ENCODE data around the gene KLHL18.

Gene KLHL18

GRCh38 chr3:47323431-47324277 lies 40.9 kb downstream of the KLHL18 start:
- Histone ChIP-seq H3K27me3 (ENCODE audit: control insufficient read depth, insufficient read depth, low read length) (no peaks in the 10 kb centered on the region), H3K9ac (ENCODE audit: low read depth, low read length) (no peak overlapping the region), H3K4me1 (ENCODE audit: control insufficient read depth, insufficient read depth, low read length) (no peaks in the 10 kb centered on the region), H3K36me3 (ENCODE audit: control insufficient read depth, insufficient read depth, low read length) (peaks cover 18% of the 10 kb centered on the region), H3K4me3 (ENCODE audit: low read depth, low read length) (no peak overlapping the region), H3K9me3 (ENCODE audit: control insufficient read depth, insufficient read depth, low read length) (no peaks in the 10 kb centered on the region)

- H3K36me3 ChIP-seq (ENCODE audit: control insufficient read depth, insufficient read depth, low read length) = peaks cover 19% of the 10 kb centered on the region
These were observed 41.6 kb downstream of the KLHL18 start for GRCh38 chr3:47324278-47324865.

GRCh38 chr3:47333907-47334306 lies 51.2 kb downstream of the KLHL18 start:
- H3K9ac ChIP-seq (ENCODE audit: low read depth, low read length) = no peak overlapping the region
- no peak overlapping the region for H3K4me3 ChIP-seq (ENCODE audit: low read depth, low read length)
- no peaks in the 10 kb centered on the region for H3K27me3 ChIP-seq (ENCODE audit: control insufficient read depth, insufficient read depth, low read length)
- H3K4me1 ChIP-seq (ENCODE audit: control insufficient read depth, insufficient read depth, low read length) = no peaks in the 10 kb centered on the region
- peaks cover 48% of the 10 kb centered on the region for H3K36me3 ChIP-seq (ENCODE audit: control insufficient read depth, insufficient read depth, low read length)
- H3K9me3 ChIP-seq (ENCODE audit: control insufficient read depth, insufficient read depth, low read length) = no peaks in the 10 kb centered on the region

More at GRCh38 chr3:47324278-47324865, 41.6 kb downstream of the KLHL18 start:
- Histone ChIP-seq H3K4me1 (ENCODE audit: control insufficient read depth, insufficient read depth, low read length) (no peaks in the 10 kb centered on the region), H3K4me3 (ENCODE audit: low read depth, low read length) (no peak overlapping the region), H3K27me3 (ENCODE audit: control insufficient read depth, insufficient read depth, low read length) (no peaks in the 10 kb centered on the region), H3K9ac (ENCODE audit: low read depth, low read length) (no peak overlapping the region), H3K9me3 (ENCODE audit: control insufficient read depth, insufficient read depth, low read length) (no peaks in the 10 kb centered on the region)

- Histone ChIP-seq H3K27me3 (ENCODE audit: control insufficient read depth, insufficient read depth, low read length) (no peaks in the 10 kb centered on the region), H3K36me3 (ENCODE audit: control insufficient read depth, insufficient read depth, low read length) (peaks cover 39% of the 10 kb centered on the region), H3K4me1 (ENCODE audit: control insufficient read depth, insufficient read depth, low read length) (no peaks in the 10 kb centered on the region), H3K9ac (ENCODE audit: low read depth, low read length) (no peak overlapping the region), H3K9me3 (ENCODE audit: control insufficient read depth, insufficient read depth, low read length) (no peaks in the 10 kb centered on the region), H3K4me3 (ENCODE audit: low read depth, low read length) (no peak overlapping the region)
These were observed 54.9 kb downstream of the KLHL18 start for GRCh38 chr3:47337656-47338055.

GRCh38 chr3:47339951-47340350 lies 57.2 kb downstream of the KLHL18 start:
- Histone ChIP-seq H3K9ac (ENCODE audit: low read depth, low read length) (no peak overlapping the region), H3K4me3 (ENCODE audit: low read depth, low read length) (no peak overlapping the region), H3K9me3 (ENCODE audit: control insufficient read depth, insufficient read depth, low read length) (no peaks in the 10 kb centered on the region), H3K27me3 (ENCODE audit: control insufficient read depth, insufficient read depth, low read length) (no peaks in the 10 kb centered on the region), H3K4me1 (ENCODE audit: control insufficient read depth, insufficient read depth, low read length) (no peaks in the 10 kb centered on the region), H3K36me3 (ENCODE audit: control insufficient read depth, insufficient read depth, low read length) (peaks cover 38% of the 10 kb centered on the region)

GRCh38 chr3:47340866-47341265 lies 58.1 kb downstream of the KLHL18 start:
- no peaks in the 10 kb centered on the region for H3K9me3 ChIP-seq (ENCODE audit: control insufficient read depth, insufficient read depth, low read length)
- no peak overlapping the region for H3K9ac ChIP-seq (ENCODE audit: low read depth, low read length)
- H3K27me3 ChIP-seq (ENCODE audit: control insufficient read depth, insufficient read depth, low read length) = no peaks in the 10 kb centered on the region
- no peak overlapping the region for H3K4me3 ChIP-seq (ENCODE audit: low read depth, low read length)
- peaks cover 42% of the 10 kb centered on the region for H3K36me3 ChIP-seq (ENCODE audit: control insufficient read depth, insufficient read depth, low read length)
- no peaks in the 10 kb centered on the region for H3K4me1 ChIP-seq (ENCODE audit: control insufficient read depth, insufficient read depth, low read length)

GRCh38 chr3:47342151-47342550 lies 59.4 kb downstream of the KLHL18 start:
- Histone ChIP-seq H3K4me3 (ENCODE audit: low read depth, low read length) (no peak overlapping the region), H3K4me1 (ENCODE audit: control insufficient read depth, insufficient read depth, low read length) (peaks cover 2% of the 10 kb centered on the region), H3K27me3 (ENCODE audit: control insufficient read depth, insufficient read depth, low read length) (no peaks in the 10 kb centered on the region), H3K9ac (ENCODE audit: low read depth, low read length) (no peak overlapping the region), H3K36me3 (ENCODE audit: control insufficient read depth, insufficient read depth, low read length) (peaks cover 37% of the 10 kb centered on the region), H3K9me3 (ENCODE audit: control insufficient read depth, insufficient read depth, low read length) (no peaks in the 10 kb centered on the region)

- H3K4me3 ChIP-seq (ENCODE audit: low read depth, low read length) = no peak overlapping the region
- H3K4me1 ChIP-seq (ENCODE audit: control insufficient read depth, insufficient read depth, low read length) = peaks cover 3% of the 10 kb centered on the region
- no peak overlapping the region for H3K9ac ChIP-seq (ENCODE audit: low read depth, low read length)
- no peaks in the 10 kb centered on the region for H3K9me3 ChIP-seq (ENCODE audit: control insufficient read depth, insufficient read depth, low read length)
- no peaks in the 10 kb centered on the region for H3K27me3 ChIP-seq (ENCODE audit: control insufficient read depth, insufficient read depth, low read length)
- H3K36me3 ChIP-seq (ENCODE audit: control insufficient read depth, insufficient read depth, low read length) = peaks cover 32% of the 10 kb centered on the region
These were observed 60.1 kb downstream of the KLHL18 start for GRCh38 chr3:47342812-47343211.

- Histone ChIP-seq H3K9ac (ENCODE audit: low read depth, low read length) (no peak overlapping the region), H3K4me1 (ENCODE audit: control insufficient read depth, insufficient read depth, low read length) (peaks cover 3% of the 10 kb centered on the region), H3K4me3 (ENCODE audit: low read depth, low read length) (no peak overlapping the region), H3K36me3 (ENCODE audit: control insufficient read depth, insufficient read depth, low read length) (peaks cover 30% of the 10 kb centered on the region), H3K9me3 (ENCODE audit: control insufficient read depth, insufficient read depth, low read length) (no peaks in the 10 kb centered on the region), H3K27me3 (ENCODE audit: control insufficient read depth, insufficient read depth, low read length) (no peaks in the 10 kb centered on the region)
These were observed 60.8 kb downstream of the KLHL18 start for GRCh38 chr3:47343471-47343971.

GRCh38 chr3:47344971-47345370 lies 62.2 kb downstream of the KLHL18 start:
- no peaks in the 10 kb centered on the region for H3K27me3 ChIP-seq (ENCODE audit: control insufficient read depth, insufficient read depth, low read length)
- peaks cover 3% of the 10 kb centered on the region for H3K4me1 ChIP-seq (ENCODE audit: control insufficient read depth, insufficient read depth, low read length)
- H3K4me3 ChIP-seq (ENCODE audit: low read depth, low read length) = no peak overlapping the region
- no peak overlapping the region for H3K9ac ChIP-seq (ENCODE audit: low read depth, low read length)
- H3K9me3 ChIP-seq (ENCODE audit: control insufficient read depth, insufficient read depth, low read length) = no peaks in the 10 kb centered on the region
- H3K36me3 ChIP-seq (ENCODE audit: control insufficient read depth, insufficient read depth, low read length) = peaks cover 22% of the 10 kb centered on the region

- Histone ChIP-seq H3K9me3 (ENCODE audit: control insufficient read depth, insufficient read depth, low read length) (no peaks in the 10 kb centered on the region), H3K4me3 (ENCODE audit: low read depth, low read length) (no peak overlapping the region), H3K36me3 (ENCODE audit: control insufficient read depth, insufficient read depth, low read length) (peaks cover 22% of the 10 kb centered on the region), H3K9ac (ENCODE audit: low read depth, low read length) (no peak overlapping the region), H3K4me1 (ENCODE audit: control insufficient read depth, insufficient read depth, low read length) (peaks cover 3% of the 10 kb centered on the region), H3K27me3 (ENCODE audit: control insufficient read depth, insufficient read depth, low read length) (no peaks in the 10 kb centered on the region)
These were observed 64.6 kb downstream of the KLHL18 start for GRCh38 chr3:47347217-47347801.
